ENCODE data around the gene SRSF7.
A peak's percentile ranks its signal among the peaks of the same experiment; 100 is the strongest.
"Not testable (repeated sequence)": the region's sequence is repeated elsewhere in the genome, so short reads cannot be mapped to it uniquely, and the experiment has no call there.

Gene SRSF7

GRCh38 chr2:38751596-38752410 is 642 bp upstream of the SRSF7 start:
- DNase-seq, result no peak

GRCh38 chr2:38750011-38750890 is 910 bp downstream of the SRSF7 start:
- peak; percentile 35 for DNase-seq

GRCh38 chr2:38748943-38749804 is 2.0 kb downstream of the SRSF7 start:
- DNase-seq, result no peak

GRCh38 chr2:38748391-38748790 is 2.8 kb downstream of the SRSF7 start:
- no peak for DNase-seq

GRCh38 chr2:38747819-38748218 is 3.3 kb downstream of the SRSF7 start:
- no peak for DNase-seq

- DNase-seq, result no peak
Observed at GRCh38 chr2:38747007-38747424, 4.1 kb downstream of the SRSF7 start.

DNA sequence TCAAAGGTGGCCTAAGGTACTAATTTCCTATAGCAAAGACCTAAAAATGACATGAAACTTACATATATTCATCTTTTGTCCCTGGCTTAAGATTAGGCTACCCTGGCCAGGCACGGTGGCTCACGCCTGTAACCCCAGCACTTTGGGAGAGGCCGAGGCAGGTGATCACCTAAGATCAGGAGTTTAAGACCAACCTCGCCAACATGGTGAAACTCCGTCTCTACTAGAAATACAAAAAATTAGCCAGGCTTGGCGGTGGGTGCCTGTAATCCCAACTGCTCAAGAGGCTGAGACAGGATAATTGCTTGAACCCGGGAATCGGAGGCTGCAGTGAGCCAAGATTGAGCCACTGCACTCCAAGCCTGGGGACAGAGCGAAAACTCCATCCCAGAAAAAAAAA is 5.9 kb downstream of the SRSF7 start:
- DNase-seq, result no peak

DNA sequence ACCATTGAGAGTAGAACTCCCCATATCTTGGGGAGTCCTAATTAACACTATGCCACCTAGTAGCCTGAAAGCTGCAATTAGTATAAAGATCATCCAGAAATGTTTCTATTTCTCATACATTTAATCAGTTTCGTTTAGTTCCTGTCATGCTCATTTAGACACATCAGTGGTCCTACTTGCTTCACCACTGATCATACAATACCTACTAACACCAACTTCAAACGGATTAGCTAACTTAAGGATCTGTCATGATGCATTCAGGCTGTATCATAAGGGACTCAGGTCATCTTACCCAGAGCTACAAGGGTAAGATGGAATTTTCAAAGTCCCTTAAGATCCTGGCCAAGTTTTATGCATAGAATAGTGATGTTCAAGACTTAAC is 6.8 kb downstream of the SRSF7 start:
- no peak for DNase-seq

DNA sequence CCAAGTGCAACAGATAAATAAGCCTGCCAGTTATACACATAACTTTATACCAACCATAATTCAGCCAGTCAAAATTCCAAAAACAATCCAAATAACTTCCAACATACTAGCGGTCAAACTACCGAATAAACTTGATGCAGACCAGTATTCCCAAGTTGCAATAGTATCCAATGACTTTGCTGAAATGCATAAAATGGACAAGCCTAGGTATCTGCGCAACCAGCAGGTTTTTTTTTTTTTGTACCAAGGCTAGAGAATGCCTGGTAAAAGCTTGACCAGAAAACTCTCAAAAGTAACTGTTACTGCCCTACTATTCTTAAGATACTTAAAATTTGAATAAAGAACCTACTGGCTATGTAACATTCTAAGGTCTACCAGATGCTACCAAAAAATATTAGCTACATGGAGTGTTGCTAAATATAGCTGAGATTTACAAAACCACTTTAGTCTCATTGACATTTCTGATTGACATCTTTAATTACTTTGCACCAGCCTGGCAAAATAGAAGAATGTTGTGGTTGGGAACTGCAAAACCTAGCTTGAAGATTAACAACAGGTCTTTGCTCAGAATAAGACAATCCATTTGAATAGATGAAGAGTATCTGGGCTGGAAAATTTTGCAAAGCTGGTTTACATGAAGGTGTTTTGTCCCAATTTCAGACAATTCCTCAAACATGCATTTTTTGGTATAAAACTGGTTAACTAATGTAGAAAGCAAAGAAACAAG is 7.3 kb downstream of the SRSF7 start:
- DNase-seq, result no peak

- DNase-seq, result no peak
Observed at GRCh38 chr2:38742797-38743559, 8.2 kb downstream of the SRSF7 start.

DNA sequence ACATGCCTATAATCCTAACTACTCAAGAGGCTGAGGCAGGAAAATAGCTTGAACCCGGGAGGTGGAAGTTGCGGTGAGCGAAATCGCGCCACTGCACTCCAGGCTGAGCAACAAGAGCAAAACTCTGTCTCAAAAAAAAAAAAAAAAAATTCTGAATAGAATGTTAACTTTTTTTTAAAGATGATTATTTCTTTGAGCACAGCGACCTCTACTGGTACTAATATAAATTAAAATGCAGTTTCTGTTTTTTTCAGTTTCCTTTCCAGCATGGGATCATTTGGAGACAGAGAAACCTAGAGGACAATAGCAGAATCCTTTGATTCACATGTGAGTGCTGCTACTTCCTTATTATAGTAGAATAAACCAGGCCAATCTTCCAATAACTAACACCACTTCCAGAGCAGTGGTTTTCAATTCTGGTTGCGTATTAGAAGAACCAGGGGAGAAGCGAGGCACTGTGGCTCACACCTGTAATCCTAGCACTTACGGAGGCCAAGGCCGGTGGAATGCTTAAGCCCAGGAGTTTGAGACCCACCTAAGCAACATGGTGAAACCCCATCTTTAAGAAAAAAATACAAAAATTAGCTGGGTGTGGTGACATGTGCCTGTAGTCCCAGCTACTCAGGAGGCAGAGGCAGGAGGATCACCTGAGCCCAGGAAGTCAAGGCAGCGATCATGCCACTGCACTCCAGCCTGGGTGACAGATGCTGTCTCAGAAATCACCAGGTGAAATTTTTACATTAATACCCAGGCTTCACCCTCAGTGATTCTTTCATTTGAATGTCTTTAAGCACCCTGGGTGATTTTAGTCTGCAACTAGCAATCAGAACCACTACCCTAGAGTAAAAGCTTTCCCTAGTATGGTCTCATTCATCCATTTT is 10.1 kb downstream of the SRSF7 start:
- DNase-seq, result peak; percentile 50

GRCh38 chr2:38739524-38739923 is 11.6 kb downstream of the SRSF7 start:
- DNase-seq, result no peak

GRCh38 chr2:38737925-38738324 is 13.2 kb downstream of the SRSF7 start:
- no peak for DNase-seq

DNA sequence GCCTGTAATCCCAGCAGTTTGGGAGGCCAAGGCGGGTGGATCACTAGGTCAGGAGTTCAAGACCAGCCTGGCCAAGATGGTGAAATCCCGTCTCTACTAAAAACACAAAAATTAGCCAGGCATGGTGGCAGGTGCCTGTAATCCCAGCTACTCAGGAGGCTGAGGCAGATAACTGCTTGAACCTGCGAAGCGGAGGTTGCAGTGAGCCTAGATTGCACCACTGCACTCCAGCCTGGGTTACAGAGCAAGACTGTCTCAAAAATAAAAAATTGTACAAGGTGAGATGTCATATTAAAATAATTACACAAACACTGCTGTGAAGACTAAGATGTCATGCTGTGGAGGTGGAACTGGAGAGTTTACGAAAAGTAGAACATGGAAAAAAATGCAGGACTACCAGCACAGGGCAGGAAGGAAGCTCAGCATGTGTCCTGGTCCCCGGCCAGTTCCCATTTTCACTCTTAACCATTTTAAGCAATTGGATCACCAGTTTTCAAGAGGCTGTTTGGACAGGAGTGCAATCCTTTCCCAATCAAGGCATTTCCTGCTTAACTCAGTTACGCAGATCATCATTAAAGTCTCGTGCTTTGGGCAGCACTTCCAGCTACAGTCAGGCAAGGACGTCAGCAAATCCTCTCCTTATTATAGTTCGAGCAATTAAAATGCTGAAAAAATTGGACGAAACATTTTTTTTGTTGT is 14.0 kb downstream of the SRSF7 start:
- not testable (repeated sequence) for DNase-seq

GRCh38 chr2:38735999-38736320 is 15.2 kb downstream of the SRSF7 start:
- DNase-seq, result no peak

DNA sequence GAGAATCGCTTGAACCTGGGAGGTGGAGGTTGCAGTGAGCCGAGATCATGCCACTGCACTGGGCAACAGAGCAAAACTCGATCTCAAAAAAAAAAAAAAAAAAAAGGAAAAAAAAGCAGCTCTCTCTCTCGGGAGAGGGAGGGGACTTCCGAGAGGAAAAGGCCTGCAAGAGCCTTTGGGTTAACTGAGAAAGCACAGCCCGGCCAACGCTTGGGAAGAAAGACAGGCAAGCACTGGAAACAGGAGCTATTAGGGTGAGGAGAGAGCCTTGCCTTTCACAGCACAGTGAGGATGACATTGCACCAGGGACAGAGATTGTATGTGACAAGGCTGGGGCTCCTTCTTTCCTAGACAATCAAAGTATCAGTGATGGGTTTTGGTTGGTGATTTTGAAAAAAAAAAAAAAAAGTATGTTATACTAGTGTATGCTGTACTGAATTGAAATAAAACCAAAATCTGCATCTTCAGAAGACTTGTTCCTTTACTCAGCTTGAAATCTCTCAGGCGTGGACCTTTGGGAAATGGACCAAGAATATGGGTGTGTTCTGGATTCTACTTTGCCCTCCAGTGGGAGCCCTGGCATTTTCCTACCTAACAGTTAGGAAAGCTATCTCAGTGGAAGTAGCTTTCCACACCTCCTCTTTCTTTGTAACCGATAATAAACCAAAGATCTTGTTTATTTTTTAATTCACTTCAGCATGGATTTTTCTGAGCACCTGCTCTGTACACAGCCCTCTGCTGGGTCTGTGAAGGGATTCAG is 16.7 kb downstream of the SRSF7 start:
- no peak for DNase-seq

DNA sequence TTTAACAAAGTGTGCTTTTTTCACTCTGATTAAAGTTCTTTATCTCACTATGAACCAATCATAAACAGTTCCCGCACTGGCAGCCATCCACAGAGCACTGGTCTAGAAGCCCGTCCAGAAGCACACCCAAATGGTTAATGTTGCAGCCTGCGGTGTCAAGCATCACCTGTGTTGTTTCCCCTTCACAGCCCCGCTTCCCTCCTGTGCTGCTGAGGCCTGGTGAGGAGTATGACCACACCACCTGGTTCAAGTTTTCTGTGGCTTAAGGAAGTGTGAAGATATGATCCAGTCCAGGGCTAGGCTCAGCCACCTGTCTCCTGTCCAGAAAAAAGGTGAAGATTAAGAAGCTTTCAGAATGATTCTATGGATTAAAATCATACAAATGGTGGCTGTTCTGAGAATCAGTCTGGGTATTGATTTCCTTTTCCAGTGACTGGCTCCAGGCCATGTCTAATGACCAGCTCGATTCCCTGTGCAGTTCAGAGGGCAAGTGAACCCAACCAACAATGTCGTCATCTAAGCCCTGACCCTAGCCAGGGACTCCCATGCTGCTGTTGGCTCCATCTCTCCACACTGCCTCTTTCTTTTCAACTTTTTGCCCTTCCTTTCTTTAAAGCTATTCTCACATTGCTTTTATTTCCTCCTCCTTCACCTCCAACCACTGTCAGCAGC is 17.7 kb downstream of the SRSF7 start:
- no peak for DNase-seq

DNA sequence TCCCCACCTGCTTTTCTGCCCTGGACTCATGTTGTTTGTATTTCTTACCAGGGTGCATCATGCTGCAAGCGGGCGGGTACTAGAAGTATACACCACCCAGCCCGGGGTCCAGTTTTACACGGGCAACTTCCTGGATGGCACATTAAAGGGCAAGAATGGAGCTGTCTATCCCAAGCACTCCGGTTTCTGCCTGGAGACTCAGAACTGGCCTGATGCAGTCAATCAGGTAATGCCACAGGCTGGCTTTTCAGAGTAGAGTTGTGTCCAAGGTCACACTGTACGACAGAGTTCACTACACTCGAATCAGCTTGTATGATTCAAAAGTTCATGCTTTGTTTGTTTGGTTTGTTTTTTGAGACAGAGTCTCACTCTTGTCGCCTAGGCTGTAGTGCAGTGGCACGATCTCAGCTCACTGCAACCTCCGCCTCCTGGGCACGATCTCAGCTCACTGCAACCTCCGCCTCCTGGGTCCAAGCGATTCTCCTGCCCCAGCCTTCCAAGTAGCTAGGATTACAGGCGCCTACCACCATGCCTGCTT is 19.4 kb downstream of the SRSF7 start:
- no peak for DNase-seq

Data from HCEC 1CT (cell line).